Heart right ventricle (tissue), 16 donors: Measurements from ENCODE around the gene KIFC3. TPM values are rescaled to one million over a fixed set of nuclear protein-coding genes. Genes with fewer than 3 reads are reported as not detected.
A peak's percentile ranks its signal among the peaks of the same experiment; 100 is the strongest.

Experiments
- ATAC-seq, 8 donors: fragments of 200-7000 bp; cut with Tn5 transposase; one replicate each; pipeline ENCODE4 v1.9.1; 2020; ENCODE audit warnings: mild to moderate bottlenecking in 8 of 8, moderate library complexity in 8 of 8, moderate number of reproducible peaks in 1 of 8
- DNase-seq, 2 donors: peaks; one replicate each; pipeline ENCODE4 v3.0.0-alpha.2; 2020
- H3K27ac ChIP-seq, 10 donors: fragments of 200-600 bp; sonication (generic) in 2 of 10; one replicate each; pipeline versions ENCODE4 v1.5.0 to v1.8.0; 2020 to 2022; ENCODE audit warnings: mild to moderate bottlenecking in 3 of 10
- H3K27me3 ChIP-seq, 7 donors: fragments of 200-600 bp; one replicate each; pipeline ENCODE4 v1.8.0; 2021 to 2022; ENCODE audit warnings: mild to moderate bottlenecking in 2 of 7
- H3K36me3 ChIP-seq, 9 donors: fragments of 200-600 bp; sonication (generic) in 1 of 9; one replicate each; pipeline versions ENCODE4 v1.5.0 to v1.8.0; 2020 to 2022; ENCODE audit warnings: mild to moderate bottlenecking in 2 of 9
- H3K4me1 ChIP-seq, 9 donors: fragments of 200-600 bp; sonication (generic) in 1 of 9; one replicate each; pipeline versions ENCODE4 v1.5.0 to v1.8.0; 2020 to 2022; ENCODE audit warnings: mild to moderate bottlenecking in 4 of 9
- H3K4me3 ChIP-seq, 10 donors: fragments of 200-600 bp; sonication (generic) in 2 of 10; one replicate each; pipeline versions ENCODE4 v1.5.0 to v1.8.0; 2020 to 2022; ENCODE audit warnings: mild to moderate bottlenecking in 7 of 10, moderate library complexity in 2 of 10
- H3K9me3 ChIP-seq, 11 donors: fragments of 200-600 bp in 10 of 11; sonication (generic) in 2 of 11; one replicate each; pipeline versions ENCODE4 v1.5.0 to v1.8.0; 2013 to 2022; ENCODE audit warnings: mild to moderate bottlenecking in 2 of 11, control low read depth in 1 of 11, moderate library complexity in 1 of 11
- CTCF ChIP-seq, 9 donors: fragments of 200-600 bp; sonication (generic) in 2 of 9; IDR thresholded peaks; one replicate each; pipeline versions ENCODE4 v1.5.0 to v1.8.0; 2021 to 2022; ENCODE audit warnings: antibody characterized with exemption in 9 of 9, mild to moderate bottlenecking in 5 of 9, moderate library complexity in 1 of 9
- WGBS, 2 donors: extraction: QIAGEN DNeasy Blood & Tissue Kit; methylation state at CpG; one replicate each; pipeline ENCODE4 v1.1.7; 2013; ENCODE audit warnings: inconsistent platforms in 1 of 2; 5-methylcytosine and 5-hydroxymethylcytosine counted together
- intact Hi-C, 10 donors: fragments of 100-400 bp; cut with DNase I; formaldehyde crosslinking; loops; one replicate each; pipeline versions ENCODE4 v1.11.1 to v1.14.2; 2022
- polyA plus RNA-seq, 2 donors: library from polyadenylated mRNA; stranded (reverse); fragments of 200-250 nt; gene quantifications; one replicate each; pipeline ENCODE4 v1.2.3, GENCODE V29; 2013
- total RNA-seq, 10 donors: library from RNA; stranded (reverse); fragmentation: NEBNext Ultra II Directional in 3 of 10; extraction: Animal tissue kit (Norgen Biotek cat#: 25700) in 3 of 10; gene quantifications; one replicate each; pipeline versions ENCODE4 v1.2.1 to v1.2.4, GENCODE V29; 2021 to 2023
- donor health status: Arrhythmogenic right ventricular cardiomyopathy.
- donor health status: ischemic (EF 13 %, LVEDD 7.1; RV severe dilation, severe dysfunction).
- donor health status: healthy with polysubstance abuse.
- donor health status: DM: no; HTN: yes; CAD: no.
- donor health status: DM: no; HTN: no; CAD: no.
- donor health status: ischemic (EF 25% LVEDD 6.9; RV normal size, moderate dysfunction).
- donor health status: ischemic (EF 25% LVEDD 5.7; RV mildly dilated, moderate dysfunction).
- donor health status: healthy.
- donor health status: DM: yes; HTN: yes; CAD: no.
- donor health status: Ischemic cardiomyopathy.
- donor health status: ischemic (EF 35%, LVEDD 5.7; RV mildly dilated, moderate dysfunction).
- donor health status: nonischemic (EF 11% LVEDD 7.7; RV severe dilation, severe dysfunction).
- donor health status: DM: yes; HTN: yes; CAD: no.
- donor health status: PGD.
- donor health status: ischemic (EF 29% LVEDD 5.4; RV normal size, mild dysfunction).
- donor health status: nonischemic (EF 23%, LVEDD 6.1; RV moderate dilation, normal function).

KIFC3 gene
- total and polyA plus RNA-seq, 12 donors = 42.5 to 97.4 (median 63.5) TPM

- H3K27me3 ChIP-seq = no peaks in the 10 kb centered on the region
- intact Hi-C loops = no loop called here
- TF ChIP-seq CTCF (IDR thresholded peaks at IDR 0.05) = no peak
- ATAC-seq = no peak
- peaks cover 13 to 48% (median 39%) of the 10 kb centered on the region in 9 donors for H3K4me1 ChIP-seq
- WGBS, 2 donors = 94 to 95% methylated on average over 8 of the region's 8 CpGs
- peaks cover 0 to 86% (median 17%) of the 10 kb centered on the region in 9 donors for H3K36me3 ChIP-seq
- H3K4me3 ChIP-seq = no peak overlapping the region
- H3K27ac ChIP-seq = peak overlapping the region in 4 of 10 donors; percentile 43 to 81 (median 74)
- H3K9me3 ChIP-seq = no peaks in the 10 kb centered on the region
- DNase-seq = no peak
Observed at GRCh38 chr16:57785924-57786323, 16.4 kb downstream of the KIFC3 start.

- Histone ChIP-seq H3K36me3 (peaks cover 0 to 81% (median 17%) of the 10 kb centered on the region in 9 donors), H3K9me3 (no peaks in the 10 kb centered on the region), H3K4me3 (no peak overlapping the region), H3K27me3 (no peaks in the 10 kb centered on the region), H3K4me1 (peaks cover 10 to 43% (median 34%) of the 10 kb centered on the region in 9 donors), H3K27ac (no peak overlapping the region)
- WGBS, 2 donors = 96 to 97% methylated on average over 10 of the region's 10 CpGs
- ATAC-seq (no peak), DNase-seq (no peak)
- intact Hi-C loops = no loop called here
- TF ChIP-seq CTCF (IDR thresholded peaks at IDR 0.05) = no peak
Observed at GRCh38 chr16:57785385-57785784, 16.9 kb downstream of the KIFC3 start.

GRCh38 chr16:57784334-57784733, 18.0 kb downstream of the KIFC3 start:
- no peak overlapping the region for H3K27ac ChIP-seq

GRCh38 chr16:57783883-57784282, 18.4 kb downstream of the KIFC3 start:
- no peaks in the 10 kb centered on the region for H3K9me3 ChIP-seq
- DNase-seq (no peak), ATAC-seq (no peak)
- 95 to 97% methylated on average over 8 of the region's 8 CpGs for WGBS, 2 donors
- H3K27ac ChIP-seq = no peak overlapping the region
- H3K4me3 ChIP-seq = no peak overlapping the region
- peaks cover 0 to 78% (median 25%) of the 10 kb centered on the region in 9 donors for H3K36me3 ChIP-seq
- no peaks in the 10 kb centered on the region for H3K27me3 ChIP-seq
- intact Hi-C loops = loop anchor here in 1 of 10 donors (5.0 kb wide), 1 partner anchor 42 kb away; no protein-coding TSS in a partner anchor
- H3K4me1 ChIP-seq = peaks cover 10 to 34% (median 30%) of the 10 kb centered on the region in 9 donors
- TF ChIP-seq CTCF (IDR thresholded peaks at IDR 0.05) = no peak

More at GRCh38 chr16:57784334-57784733, 18.0 kb downstream of the KIFC3 start:
- intact Hi-C loops = loop anchor here in 1 of 10 donors (5.0 kb wide), 1 partner anchor 42 kb away; no protein-coding TSS in a partner anchor
- DNase-seq (no peak), ATAC-seq (no peak)
- WGBS, 2 donors = 92 to 94% methylated on average over 7 of the region's 7 CpGs
- Histone ChIP-seq H3K9me3 (no peaks in the 10 kb centered on the region), H3K36me3 (peaks cover 0 to 78% (median 20%) of the 10 kb centered on the region in 9 donors), H3K27me3 (no peaks in the 10 kb centered on the region), H3K4me3 (no peak overlapping the region), H3K4me1 (peaks cover 10 to 37% (median 33%) of the 10 kb centered on the region in 9 donors)
- no peak for TF ChIP-seq CTCF (IDR thresholded peaks at IDR 0.05)
